Smooth muscle cell (in vitro differentiated cells): ENCODE measurements around the gene VPS54. TPM values are rescaled to one million over a fixed set of nuclear protein-coding genes. Genes with fewer than 3 reads are reported as not detected.

Source experiments
- DNase-seq: peaks from one replicate; lab custom pipeline; 2025; ENCODE audit not compliant: unreplicated experiment; lab: John Stamatoyannopoulos, UW
- H2AFZ ChIP-seq: fragments of 200-600 bp; sonication (generic); 2 replicates; pipeline ENCODE4 v1.6.0; 2016; ENCODE audit warnings: antibody characterized with exemption, low read depth, mild to moderate bottlenecking
- H3F3A ChIP-seq: fragments of 200-600 bp; sonication (generic); 2 replicates; pipeline ENCODE4 v1.6.0; 2017; ENCODE audit warnings: antibody characterized with exemption, low read depth
- H3K27ac ChIP-seq: fragments of 200-600 bp; sonication (generic); 2 replicates; pipeline ENCODE4 v1.5.1; 2016; ENCODE audit warnings: low read depth, mild to moderate bottlenecking
- H3K27me3 ChIP-seq: fragments of 200-600 bp; sonication (generic); 2 replicates; pipeline ENCODE4 v1.6.1; 2016; ENCODE audit warnings: low read depth, mild to moderate bottlenecking
- H3K36me3 ChIP-seq: fragments of 200-600 bp; sonication (generic); 2 replicates; pipeline ENCODE4 v1.5.1; 2016; ENCODE audit warnings: low read depth
- H3K4me1 ChIP-seq: fragments of 200-600 bp; sonication (generic); 2 replicates; pipeline ENCODE4 v1.5.1; 2016; ENCODE audit warnings: low read depth
- H3K4me2 ChIP-seq: fragments of 200-600 bp; sonication (generic); 2 replicates; pipeline ENCODE4 v1.6.0; 2016; ENCODE audit warnings: mild to moderate bottlenecking
- H3K4me3 ChIP-seq: fragments of 200-600 bp; sonication (generic); 2 replicates; pipeline ENCODE4 v1.5.1; 2016; ENCODE audit warnings: mild to moderate bottlenecking
- H3K79me2 ChIP-seq: fragments of 200-600 bp; sonication (generic); 2 replicates; pipeline ENCODE4 v1.6.0; 2016; ENCODE audit warnings: low read depth, mild to moderate bottlenecking
- H3K9ac ChIP-seq: fragments of 200-600 bp; sonication (generic); 2 replicates; pipeline ENCODE4 v1.6.0; 2016; ENCODE audit warnings: low read depth
- H3K9me3 ChIP-seq: fragments of 200-600 bp; sonication (generic); replicated peaks from 2 replicates; pipeline ENCODE4 v1.5.1; 2016; ENCODE audit warnings: low read depth
- H4K20me1 ChIP-seq: fragments of 200-600 bp; sonication (generic); 2 replicates; pipeline ENCODE4 v1.6.0; 2016; ENCODE audit warnings: low read depth
- CTCF ChIP-seq: fragments of 200-600 bp; sonication (generic); IDR thresholded peaks from 2 replicates; pipeline ENCODE4 v1.5.1; 2017; ENCODE audit warnings: borderline replicate concordance, mild to moderate bottlenecking, antibody characterized with exemption; ENCODE audit not compliant: insufficient read depth, poor library complexity, severe bottlenecking
- WGBS: methylation state at CpG from one replicate; pipeline ENCODE4 v1.1.7; 2016; ENCODE audit warnings: low lambda C conversion rate; 5-methylcytosine and 5-hydroxymethylcytosine counted together
- polyA plus RNA-seq: library from polyadenylated mRNA; unstranded; fragments of >200 nt; fragmentation: Nextera tagmentation; extraction: Ambion mirVana; gene quantifications from 2 replicates; pipeline ENCODE4 v1.2.1, GENCODE V29; 2016
- total RNA-seq: library from RNA; depleted of rRNA; stranded (reverse); fragments of >200 nt; gene quantifications from 2 replicates; pipeline ENCODE4 v1.2.3, GENCODE V29; 2014

The VPS54 gene
- total and polyA plus RNA-seq, 2 experiments from 2014 or later = 12.8 to 36.9 TPM

GRCh38 chr2:63898839-63899238 is 120.4 kb downstream of the VPS54 start:
- Histone ChIP-seq H3K27ac (no peak overlapping the region), H2AFZ (no peak overlapping the region), H3K4me2 (no peak overlapping the region), H3K36me3 (peaks cover 31% of the 10 kb centered on the region), H3K4me3 (no peak overlapping the region), H3K9ac (no peak overlapping the region), H3K79me2 (peaks cover 5% of the 10 kb centered on the region), H3K9me3 (peaks cover 10% of the 10 kb centered on the region), H3K4me1 (no peaks in the 10 kb centered on the region), H4K20me1 (peaks cover 6% of the 10 kb centered on the region), H3F3A (peaks cover 37% of the 10 kb centered on the region), H3K27me3 (no peaks in the 10 kb centered on the region)
- TF ChIP-seq CTCF = no peak
- WGBS = 96% methylated on average over 5 of the region's 5 CpGs
- DNase-seq = no peak

- no peaks in the 10 kb centered on the region for H3K79me2 ChIP-seq
- WGBS = 88% methylated on average over 1 of the region's 1 CpG
- TF ChIP-seq CTCF = no peak
- no peak overlapping the region for H3K4me3 ChIP-seq
- H3K4me2 ChIP-seq = no peak overlapping the region
- no peaks in the 10 kb centered on the region for H3K9me3 ChIP-seq
- peaks cover 6% of the 10 kb centered on the region for H4K20me1 ChIP-seq
- H3K36me3 ChIP-seq = peaks cover 35% of the 10 kb centered on the region
- no peak for DNase-seq
- no peaks in the 10 kb centered on the region for H3K27me3 ChIP-seq
- H3K4me1 ChIP-seq = no peaks in the 10 kb centered on the region
- H2AFZ ChIP-seq = no peak overlapping the region
- H3K27ac ChIP-seq = peak overlapping the region; percentile 41
- no peak overlapping the region for H3K9ac ChIP-seq
- peaks cover 52% of the 10 kb centered on the region for H3F3A ChIP-seq
Measured at GRCh38 chr2:63894167-63894566, 125.1 kb downstream of the VPS54 start.

GRCh38 chr2:63893163-63893562 is 126.1 kb downstream of the VPS54 start:
- H4K20me1 ChIP-seq = peaks cover 13% of the 10 kb centered on the region
- H3F3A ChIP-seq = peaks cover 49% of the 10 kb centered on the region
- no peak for DNase-seq
- WGBS = 93% methylated on average over 2 of the region's 2 CpGs
- no peak overlapping the region for H3K9ac ChIP-seq
- H3K4me2 ChIP-seq = no peak overlapping the region
- TF ChIP-seq CTCF = no peak
- no peak overlapping the region for H2AFZ ChIP-seq
- no peaks in the 10 kb centered on the region for H3K27me3 ChIP-seq
- H3K9me3 ChIP-seq = no peaks in the 10 kb centered on the region
- H3K36me3 ChIP-seq = peaks cover 30% of the 10 kb centered on the region
- H3K79me2 ChIP-seq = no peaks in the 10 kb centered on the region
- no peak overlapping the region for H3K4me3 ChIP-seq
- no peaks in the 10 kb centered on the region for H3K4me1 ChIP-seq
- peak overlapping the region; percentile 41 for H3K27ac ChIP-seq

GRCh38 chr2:63891488-63892030 is 127.7 kb downstream of the VPS54 start:
- Histone ChIP-seq H3K36me3 (peaks cover 33% of the 10 kb centered on the region), H4K20me1 (peaks cover 13% of the 10 kb centered on the region), H3F3A (peaks cover 56% of the 10 kb centered on the region), H3K9ac (no peak overlapping the region), H3K4me3 (no peak overlapping the region), H3K27ac (peak overlapping the region; percentile 39), H2AFZ (no peak overlapping the region), H3K9me3 (no peaks in the 10 kb centered on the region), H3K4me1 (no peaks in the 10 kb centered on the region), H3K4me2 (no peak overlapping the region), H3K27me3 (no peaks in the 10 kb centered on the region), H3K79me2 (no peaks in the 10 kb centered on the region)
- no peak for DNase-seq
- 94% methylated on average over 1 of the region's 1 CpG for WGBS
- no peak for TF ChIP-seq CTCF
